GM12873 (cell line): ENCODE results near the gene PLCB1.
A peak's percentile ranks its signal among the peaks of the same experiment; 100 is the strongest.

Experiments
- TF ChIP-seq, protein P1 (sequence below): IDR thresholded peaks from 2 replicates; pipeline ENCODE4 v1.5.1; 2012; ENCODE audit warnings: low read depth, mild to moderate bottlenecking, moderate library complexity, low read length, control low read depth; ENCODE audit not compliant: insufficient read depth; ENCODE audit errors: missing control alignments

Gene PLCB1

DNA sequence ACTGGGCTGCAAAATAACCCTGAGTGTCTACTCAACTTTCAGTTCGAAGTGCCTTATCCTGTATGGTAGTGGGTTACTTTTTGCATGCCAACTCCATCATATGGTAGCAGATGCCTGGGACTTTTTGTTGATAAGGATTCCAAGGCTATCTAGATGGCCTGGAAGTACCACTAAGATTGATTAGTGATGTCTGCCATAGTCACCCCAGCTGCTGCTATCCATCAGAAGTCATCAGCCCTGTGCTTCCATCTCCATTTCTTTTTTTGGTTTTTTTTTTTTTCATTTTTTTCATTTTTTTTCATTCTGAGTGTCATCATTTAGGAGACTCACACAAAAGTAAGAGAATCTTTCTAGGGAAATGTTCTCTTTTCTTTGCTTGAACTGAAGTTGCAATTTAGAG, 719.4 kb downstream of the PLCB1 start:
- TF ChIP-seq, protein P1, sequence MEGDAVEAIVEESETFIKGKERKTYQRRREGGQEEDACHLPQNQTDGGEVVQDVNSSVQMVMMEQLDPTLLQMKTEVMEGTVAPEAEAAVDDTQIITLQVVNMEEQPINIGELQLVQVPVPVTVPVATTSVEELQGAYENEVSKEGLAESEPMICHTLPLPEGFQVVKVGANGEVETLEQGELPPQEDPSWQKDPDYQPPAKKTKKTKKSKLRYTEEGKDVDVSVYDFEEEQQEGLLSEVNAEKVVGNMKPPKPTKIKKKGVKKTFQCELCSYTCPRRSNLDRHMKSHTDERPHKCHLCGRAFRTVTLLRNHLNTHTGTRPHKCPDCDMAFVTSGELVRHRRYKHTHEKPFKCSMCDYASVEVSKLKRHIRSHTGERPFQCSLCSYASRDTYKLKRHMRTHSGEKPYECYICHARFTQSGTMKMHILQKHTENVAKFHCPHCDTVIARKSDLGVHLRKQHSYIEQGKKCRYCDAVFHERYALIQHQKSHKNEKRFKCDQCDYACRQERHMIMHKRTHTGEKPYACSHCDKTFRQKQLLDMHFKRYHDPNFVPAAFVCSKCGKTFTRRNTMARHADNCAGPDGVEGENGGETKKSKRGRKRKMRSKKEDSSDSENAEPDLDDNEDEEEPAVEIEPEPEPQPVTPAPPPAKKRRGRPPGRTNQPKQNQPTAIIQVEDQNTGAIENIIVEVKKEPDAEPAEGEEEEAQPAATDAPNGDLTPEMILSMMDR, result no peak

DNA sequence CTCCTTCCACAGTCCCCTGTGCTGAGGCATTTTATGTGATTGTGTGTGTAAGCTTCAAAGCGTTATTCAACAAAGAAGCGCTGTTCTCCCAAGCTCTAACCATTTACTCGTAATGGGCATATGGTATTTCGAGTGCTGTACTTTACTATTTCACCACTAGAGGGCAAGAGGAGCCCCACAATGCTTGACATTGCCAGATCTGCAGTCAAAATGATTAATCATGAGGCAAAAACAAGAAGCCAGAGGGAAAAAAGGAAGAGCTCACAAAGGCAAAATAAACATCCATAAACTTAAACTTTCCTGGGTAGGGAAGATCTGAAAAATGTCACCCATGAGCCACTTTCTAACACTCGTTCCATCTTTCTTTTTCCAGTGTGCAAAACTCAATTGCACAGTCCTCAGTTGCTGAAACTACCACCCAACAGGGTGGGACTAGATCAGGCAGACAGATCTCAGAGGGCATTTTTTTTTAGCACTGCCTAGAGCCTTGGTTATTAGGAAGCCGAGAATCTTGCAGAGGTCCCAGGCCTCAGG, 721.8 kb downstream of the PLCB1 start:
- TF ChIP-seq, protein P1, result peak; percentile 87

DNA sequence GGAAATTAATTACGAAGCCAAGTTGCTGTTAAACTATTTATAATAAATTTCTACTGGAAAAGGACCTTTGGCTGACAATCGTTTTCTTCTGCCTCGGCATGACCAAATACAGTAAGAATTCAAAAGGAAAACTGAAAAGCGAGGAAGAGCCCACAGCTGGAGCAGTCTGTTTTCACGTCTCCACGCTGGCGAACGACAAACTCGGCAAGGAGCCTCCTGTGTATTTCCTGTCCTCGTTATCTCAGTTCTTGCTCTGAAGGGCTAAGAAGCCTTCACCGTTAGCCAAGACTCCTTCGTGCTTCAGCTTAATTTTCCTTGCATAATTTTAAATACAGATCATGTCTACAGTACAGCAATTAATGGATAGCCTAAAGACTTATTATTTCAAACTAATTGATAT, 722.5 kb downstream of the PLCB1 start:
- TF ChIP-seq, protein P1, result no peak

DNA sequence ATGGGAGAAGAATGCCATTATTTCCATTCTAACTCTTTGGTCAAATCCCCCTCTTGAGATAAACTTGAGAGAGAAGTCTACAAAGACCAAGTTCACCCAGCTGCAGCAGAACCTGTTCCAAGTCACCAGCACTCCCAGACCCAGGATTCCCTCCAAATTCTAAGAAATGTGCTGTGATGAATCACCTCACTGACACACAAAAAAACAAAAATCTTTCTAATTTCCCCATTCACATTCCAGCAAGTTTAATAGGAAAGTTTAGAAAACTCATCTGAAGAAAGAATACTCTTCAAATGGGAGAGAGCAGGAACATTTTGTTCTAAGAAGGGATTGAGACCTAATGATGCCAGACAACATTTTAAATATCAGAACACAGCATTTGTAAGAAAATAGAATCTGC, 723.2 kb downstream of the PLCB1 start:
- TF ChIP-seq, protein P1, result no peak

DNA sequence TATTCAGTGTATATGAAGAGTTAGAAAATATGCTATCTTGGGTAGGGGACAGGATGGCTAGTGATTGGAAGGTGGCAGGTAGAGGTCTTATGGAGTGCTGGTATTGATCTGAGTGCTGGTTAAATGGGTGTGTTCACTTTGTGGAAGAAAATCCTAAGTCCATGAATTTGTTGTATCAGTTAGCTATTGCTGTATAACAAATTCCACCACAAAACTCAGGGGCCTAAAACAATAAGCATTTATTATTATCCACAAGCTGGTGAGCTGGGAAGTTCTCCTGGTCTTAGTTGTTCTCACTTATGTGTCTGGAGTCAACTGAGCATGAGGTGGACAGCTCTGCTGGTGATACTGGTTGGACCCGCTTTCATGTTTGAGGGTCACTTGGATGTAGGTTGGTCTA, 724.6 kb downstream of the PLCB1 start:
- TF ChIP-seq, protein P1, result no peak

DNA sequence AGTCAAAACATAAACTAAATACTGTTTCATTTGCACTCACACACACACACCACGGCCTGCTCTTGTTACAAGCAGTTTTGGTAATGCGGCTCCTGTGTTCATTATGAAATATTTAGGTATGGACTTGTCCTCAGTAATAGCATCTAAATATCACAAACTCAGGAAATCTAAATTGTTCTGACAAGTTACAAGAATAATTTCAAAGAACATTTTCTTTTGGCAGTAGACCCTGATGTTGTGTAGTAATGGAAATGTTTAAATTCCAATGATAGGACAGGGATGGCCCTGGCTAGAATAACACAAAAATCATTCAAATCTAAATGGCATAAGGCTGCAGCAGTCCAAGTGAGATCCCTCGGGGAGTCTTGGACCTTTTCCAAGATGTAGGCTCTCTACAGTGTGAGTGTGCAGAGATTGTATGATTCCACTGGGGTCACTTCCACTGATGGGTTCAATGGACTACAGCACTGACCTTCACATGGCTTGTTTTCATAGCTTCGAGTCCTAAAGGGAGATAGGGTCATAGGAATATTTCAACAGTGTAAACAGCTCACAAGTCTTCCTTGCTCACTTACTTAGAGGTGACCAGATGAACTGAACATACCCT, 726.2 kb downstream of the PLCB1 start:
- TF ChIP-seq, protein P1, result no peak

DNA sequence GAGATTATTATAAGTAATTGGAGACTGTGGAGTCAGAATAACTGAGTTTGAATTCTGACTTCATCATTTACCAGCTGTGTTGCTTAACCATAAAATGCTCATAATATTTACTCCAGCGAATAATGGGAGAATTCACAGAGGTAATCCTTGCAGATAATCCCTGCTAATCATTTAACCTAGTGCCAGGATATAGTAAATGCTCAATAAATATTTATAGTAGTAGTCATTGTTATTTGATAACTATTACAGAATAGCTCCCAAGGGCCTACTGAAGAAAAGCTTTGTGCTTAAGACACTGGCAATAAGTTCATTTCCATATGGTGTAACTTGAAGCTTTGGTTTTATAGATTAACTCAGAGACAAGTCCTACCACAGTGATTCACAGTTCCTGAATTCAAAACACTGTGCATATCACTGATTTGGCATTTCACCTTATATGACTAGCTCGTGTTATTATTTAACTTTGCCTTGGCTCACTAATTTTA, 728.0 kb downstream of the PLCB1 start:
- TF ChIP-seq, protein P1, result no peak
